Breast epithelium (tissue), 3 donors: ENCODE data around the gene MASP2.

Experiments
- POLR2A ChIP-seq: fragments of 450-650 bp; IDR thresholded peaks from one replicate; pipeline ENCODE4 v1.6.1; 2016; ENCODE audit warnings: antibody characterized with exemption, mild to moderate bottlenecking, moderate library complexity
- TF ChIP-seq, protein P1 (sequence below), 3 donors: fragments of 450-650 bp; IDR thresholded peaks; one replicate each; pipeline ENCODE4 v1.5.1; 2016 to 2017; ENCODE audit warnings: antibody characterized with exemption in 3 of 3, mild to moderate bottlenecking in 3 of 3, moderate library complexity in 3 of 3

DNA sequence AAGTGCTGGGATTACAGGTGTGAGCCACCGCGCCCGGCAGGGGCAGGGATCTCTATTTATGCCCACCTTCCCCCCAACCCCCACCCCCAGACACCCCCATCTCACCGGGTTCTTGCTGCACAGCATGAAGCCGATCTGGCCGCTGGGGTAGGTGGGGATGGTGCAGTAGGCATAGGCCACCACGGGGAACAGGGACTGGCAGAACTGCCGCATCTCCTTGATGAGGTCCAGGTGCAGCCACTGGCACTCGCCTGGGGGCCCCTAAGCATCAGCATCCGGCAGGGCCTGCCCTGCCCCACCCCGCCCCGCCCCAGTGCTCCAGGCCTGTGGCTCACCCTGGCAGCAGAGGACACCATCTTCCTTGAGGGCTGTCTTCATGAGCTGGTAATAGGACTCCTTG, 8.6 kb upstream of the MASP2 start:
- TF ChIP-seq, protein P1, sequence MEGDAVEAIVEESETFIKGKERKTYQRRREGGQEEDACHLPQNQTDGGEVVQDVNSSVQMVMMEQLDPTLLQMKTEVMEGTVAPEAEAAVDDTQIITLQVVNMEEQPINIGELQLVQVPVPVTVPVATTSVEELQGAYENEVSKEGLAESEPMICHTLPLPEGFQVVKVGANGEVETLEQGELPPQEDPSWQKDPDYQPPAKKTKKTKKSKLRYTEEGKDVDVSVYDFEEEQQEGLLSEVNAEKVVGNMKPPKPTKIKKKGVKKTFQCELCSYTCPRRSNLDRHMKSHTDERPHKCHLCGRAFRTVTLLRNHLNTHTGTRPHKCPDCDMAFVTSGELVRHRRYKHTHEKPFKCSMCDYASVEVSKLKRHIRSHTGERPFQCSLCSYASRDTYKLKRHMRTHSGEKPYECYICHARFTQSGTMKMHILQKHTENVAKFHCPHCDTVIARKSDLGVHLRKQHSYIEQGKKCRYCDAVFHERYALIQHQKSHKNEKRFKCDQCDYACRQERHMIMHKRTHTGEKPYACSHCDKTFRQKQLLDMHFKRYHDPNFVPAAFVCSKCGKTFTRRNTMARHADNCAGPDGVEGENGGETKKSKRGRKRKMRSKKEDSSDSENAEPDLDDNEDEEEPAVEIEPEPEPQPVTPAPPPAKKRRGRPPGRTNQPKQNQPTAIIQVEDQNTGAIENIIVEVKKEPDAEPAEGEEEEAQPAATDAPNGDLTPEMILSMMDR (IDR thresholded peaks at IDR 0.05): no peak
- TF ChIP-seq POLR2A: no peak
